GM18868 (cell line): ENCODE results near the gene ITPR2.
"Not testable (repeated sequence)": the region's sequence is repeated elsewhere in the genome, so short reads cannot be mapped to it uniquely, and the experiment has no call there.

ENCODE experiments used
- ATAC-seq: cut with Tn5 transposase; IDR thresholded peaks from one replicate; pipeline ENCODE4 v1.9.1; 2021; ENCODE audit warnings: mild to moderate bottlenecking, moderate library complexity; ENCODE audit not compliant: unreplicated experiment

Gene ITPR2

GRCh38 chr12:26851031-26851809, 18.2 kb upstream of the ITPR2 start:
- ATAC-seq, result no peak

- ATAC-seq, result no peak
Measured at GRCh38 chr12:26848156-26848825, 15.3 kb upstream of the ITPR2 start.

DNA sequence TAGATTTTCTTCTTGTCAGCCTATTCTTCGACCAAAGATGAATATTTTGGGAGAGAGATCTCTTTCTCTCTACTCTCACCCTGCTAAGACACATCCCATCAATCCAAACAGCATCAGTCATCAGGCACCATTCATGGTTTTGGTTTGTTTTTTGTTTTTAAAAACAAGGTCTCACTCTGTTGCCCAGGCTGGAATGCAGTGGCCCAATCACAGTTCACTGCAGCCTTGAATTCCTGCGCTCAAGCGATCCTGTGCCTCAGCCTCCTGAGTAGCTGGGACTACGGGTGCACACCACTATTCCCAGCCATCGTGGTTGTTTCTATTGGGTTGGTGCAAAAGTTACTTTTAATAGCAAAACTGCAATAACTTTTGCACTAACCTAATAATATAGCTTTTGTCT, 14.4 kb upstream of the ITPR2 start:
- ATAC-seq, result no peak

DNA sequence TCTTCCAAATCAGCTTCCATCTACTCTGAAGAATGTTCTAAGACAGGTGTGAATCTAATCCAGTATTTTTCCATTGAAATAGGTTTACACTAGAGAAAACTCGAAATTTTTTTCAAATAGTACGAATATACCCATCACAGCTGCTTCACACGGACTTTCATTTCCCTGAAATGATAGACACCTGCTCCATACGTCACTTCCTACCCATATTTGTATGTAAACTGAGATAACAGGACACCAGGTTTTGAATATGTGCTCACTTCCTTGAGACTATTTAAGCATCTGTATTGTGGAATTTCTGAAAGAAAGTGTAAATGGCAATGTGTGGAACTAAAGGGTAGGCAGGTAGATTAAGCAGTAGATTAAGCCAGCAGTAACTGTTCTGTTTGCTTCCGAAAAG, 13.4 kb upstream of the ITPR2 start:
- ATAC-seq, result peak; percentile 55

- no peak for ATAC-seq
Measured at GRCh38 chr12:26845984-26846383, 13.0 kb upstream of the ITPR2 start.

- no peak for ATAC-seq
Measured at GRCh38 chr12:26845057-26845666, 12.2 kb upstream of the ITPR2 start.

DNA sequence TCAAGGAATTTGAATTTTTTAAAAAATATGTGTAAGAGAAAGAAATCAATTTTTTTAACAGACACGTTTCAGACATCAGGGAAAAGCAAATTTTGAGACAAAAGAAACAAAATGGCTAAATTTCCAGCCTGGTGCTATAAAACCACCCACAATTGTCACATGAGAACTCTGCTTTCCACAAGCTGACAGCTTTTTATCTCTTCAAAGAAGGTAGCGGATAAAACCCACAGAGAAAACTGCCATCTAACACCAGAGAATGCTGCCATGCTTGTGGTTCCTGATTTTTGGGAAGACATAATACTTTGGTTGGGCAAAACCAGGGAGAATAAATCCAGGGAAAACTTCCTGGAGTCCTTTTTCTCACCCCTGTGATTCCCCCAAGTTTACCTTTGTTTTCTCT, 10.3 kb upstream of the ITPR2 start:
- no peak for ATAC-seq

GRCh38 chr12:26841085-26841484, 8.1 kb upstream of the ITPR2 start:
- no peak for ATAC-seq

DNA sequence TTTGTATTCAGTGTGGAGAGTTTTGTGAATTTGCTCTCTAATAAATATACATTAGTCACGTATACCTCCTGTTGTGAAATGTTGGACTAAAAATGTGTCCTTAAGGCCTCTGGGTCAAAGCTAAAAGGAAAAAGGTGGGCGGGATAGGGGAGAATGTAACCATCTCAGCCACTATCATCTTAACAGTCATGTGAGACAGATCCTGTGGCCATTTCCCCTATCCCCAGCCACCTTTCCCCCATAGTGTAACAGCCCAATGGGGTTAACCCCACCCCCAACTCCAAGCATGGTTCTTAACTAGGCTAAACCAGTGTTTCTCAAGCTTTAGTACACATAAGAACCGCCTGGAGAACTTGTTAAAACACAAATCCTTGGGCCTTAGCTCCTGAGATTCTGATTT, 6.5 kb upstream of the ITPR2 start:
- ATAC-seq, result no peak

DNA sequence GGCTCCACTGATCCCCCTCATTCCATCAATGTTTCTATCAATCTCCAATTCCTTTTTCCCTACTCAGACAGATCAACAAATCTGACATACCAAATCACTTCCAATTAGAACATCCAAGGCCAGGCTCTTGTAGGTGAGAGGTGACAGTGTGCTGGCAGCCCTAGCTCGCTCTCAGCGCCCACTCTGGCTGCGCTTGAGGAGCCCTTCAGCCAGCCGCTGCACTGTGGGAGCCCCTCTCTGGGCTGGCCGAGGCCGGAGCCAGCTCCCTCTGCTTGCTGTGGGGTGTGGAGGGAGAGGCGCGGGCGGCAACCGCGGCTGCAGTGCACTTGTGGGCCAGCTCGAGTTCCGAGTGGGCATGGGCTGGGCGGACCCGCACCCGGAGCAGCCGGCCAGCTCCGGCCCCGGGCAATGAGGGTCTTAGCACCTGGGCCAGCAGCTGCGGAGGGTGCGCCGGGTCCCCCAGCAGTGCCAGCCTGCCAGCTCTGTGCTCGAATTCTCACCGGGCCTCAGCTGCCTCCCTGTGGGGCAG, 6.0 kb upstream of the ITPR2 start:
- no peak for ATAC-seq

GRCh38 chr12:26836201-26836600, 3.2 kb upstream of the ITPR2 start:
- ATAC-seq, result no peak

GRCh38 chr12:26834503-26835060, 1.6 kb upstream of the ITPR2 start:
- ATAC-seq, result not testable (repeated sequence)

DNA sequence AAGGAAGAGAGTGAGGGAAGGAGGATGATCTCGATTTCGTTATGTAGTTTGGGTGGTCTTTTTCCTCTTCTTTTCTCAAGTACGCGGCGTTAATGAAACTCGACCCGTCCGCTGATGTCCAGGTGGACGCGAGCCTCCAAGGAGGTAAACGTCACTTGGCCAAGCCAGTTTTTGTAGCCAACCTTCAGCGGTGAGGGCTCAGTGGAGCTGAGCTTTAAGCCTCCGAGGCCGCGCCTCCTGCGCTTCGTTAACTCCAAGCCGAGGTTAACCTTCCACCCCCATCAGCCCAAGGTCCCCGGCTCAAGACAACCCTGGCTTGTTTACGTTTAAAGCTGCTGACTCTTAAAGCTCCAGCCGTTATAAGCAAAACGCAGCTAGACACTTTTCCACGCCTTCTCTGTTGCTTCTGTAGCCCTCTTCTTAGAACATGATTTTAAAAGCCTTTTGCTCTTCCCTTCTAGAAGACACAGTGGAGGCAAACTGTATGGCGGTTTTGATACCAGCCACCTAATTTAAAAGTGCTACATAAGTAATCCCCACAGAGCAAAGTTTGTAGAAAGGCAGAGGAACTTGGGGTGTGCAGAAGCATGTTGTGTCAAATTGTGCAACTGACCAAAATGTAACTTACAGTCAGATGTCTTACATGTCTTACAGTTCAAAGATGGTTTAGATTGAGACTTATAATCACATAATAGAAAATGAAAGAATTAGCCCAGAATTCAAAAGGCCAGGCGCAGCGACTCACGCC, 923 bp upstream of the ITPR2 start:
- no peak for ATAC-seq

GRCh38 chr12:26831951-26832821, 808 bp downstream of the ITPR2 start:
- ATAC-seq, result peak; percentile 39

GRCh38 chr12:26830783-26831551, 2.0 kb downstream of the ITPR2 start:
- no peak for ATAC-seq

DNA sequence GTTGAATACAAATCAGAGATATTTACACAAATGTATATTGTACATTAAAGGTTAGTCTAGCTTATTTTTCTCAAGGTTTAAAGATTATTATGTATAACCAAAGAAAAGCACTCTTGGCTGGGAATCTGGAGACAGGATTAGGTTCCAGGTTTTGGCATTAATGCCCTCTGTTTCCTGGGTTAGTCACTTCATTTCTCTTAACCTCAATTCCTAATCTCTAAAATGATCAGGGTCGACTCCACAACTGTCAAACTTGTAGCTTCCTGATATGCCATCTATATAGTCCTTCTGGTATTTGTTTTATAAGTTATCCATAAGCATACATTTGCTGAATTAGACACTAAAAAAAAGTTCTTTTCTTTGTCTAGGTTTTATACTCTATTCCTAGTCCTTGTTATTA, 2.6 kb downstream of the ITPR2 start:
- ATAC-seq, result no peak

- no peak for ATAC-seq
Measured at GRCh38 chr12:26828280-26829073, 4.5 kb downstream of the ITPR2 start.

- ATAC-seq, result no peak
Measured at GRCh38 chr12:26826437-26826836, 6.6 kb downstream of the ITPR2 start.
